WTC11 (cell line): ENCODE data around the gene ADGRL2.

Experiments
- ATF2 ChIP-seq: sonication (generic); formaldehyde crosslinking; IDR thresholded peaks from 2 replicates; pipeline ENCODE4 v1.8.1; 2022; ENCODE audit warnings: low read depth, missing genetic modification reagents, borderline replicate concordance
- CREB1 ChIP-seq: sonication (generic); formaldehyde crosslinking; IDR thresholded peaks from 2 replicates; pipeline ENCODE4 v1.8.0; 2023; ENCODE audit warnings: mild to moderate bottlenecking, missing genetic modification reagents
- CTCF ChIP-seq: fragments of 200-600 bp; IDR thresholded peaks from 2 replicates; pipeline ENCODE4 v1.8.0; 2022; ENCODE audit warnings: antibody characterized with exemption
- USF2 ChIP-seq: sonication (generic); formaldehyde crosslinking; IDR thresholded peaks from 2 replicates; pipeline ENCODE4 v1.8.1; 2023; ENCODE audit warnings: mild to moderate bottlenecking, missing genetic modification reagents, moderate library complexity

GRCh38 chr1:81894867-81895266, 94.1 kb downstream of the ADGRL2 start:
- no peak for TF ChIP-seq CTCF
- no peak for TF ChIP-seq USF2
- no peak for TF ChIP-seq CREB1 (CRISPR knock-in tag)
- TF ChIP-seq ATF2, result no peak
